ENCODE data around the gene OR10T2. TPM values are rescaled to one million over a fixed set of nuclear protein-coding genes. Genes with fewer than 3 reads are reported as not detected.
"Not testable (repeated sequence)": the region's sequence is repeated elsewhere in the genome, so short reads cannot be mapped to it uniquely, and the experiment has no call there.

OR10T2 gene
- total and polyA plus RNA-seq, 2 of the 4 experiments (the other 2 are of a cell fraction): not detected

- H3K4me3 ChIP-seq (ENCODE audit: insufficient read depth, low read depth, low read length); H3K9me3 ChIP-seq (ENCODE audit: control insufficient read depth, insufficient read depth, low read length); POLR2A ChIA-PET (ENCODE audit: unreplicated experiment); H2BK20ac ChIP-seq (ENCODE audit: low read depth, low read length); H3K4me2 ChIP-seq (ENCODE audit: low read depth, low read length); H2BK15ac ChIP-seq (ENCODE audit: low read depth, low read length); H3K36me3 ChIP-seq (ENCODE audit: control insufficient read depth, insufficient read depth, low read length); in situ Hi-C loops (cut with MboI; ENCODE audit: low sequenced_read_pairs); H3K23ac ChIP-seq (ENCODE audit: low read depth, low read length); H3K56ac ChIP-seq (ENCODE audit: extremely low read depth, insufficient read depth, low read length); H3K27ac ChIP-seq (ENCODE audit: insufficient read depth, low read length); ATAC-seq (ENCODE audit: low read depth); H3K27me3 ChIP-seq (ENCODE audit: control insufficient read depth, insufficient read depth, low read length); H4K91ac ChIP-seq (ENCODE audit: insufficient read depth, low read depth, low read length); BruUV-seq (replicated peaks); H4K20me1 ChIP-seq (ENCODE audit: insufficient read depth, low read length); H2AK9ac ChIP-seq (replicated peaks; ENCODE audit: low read depth, low read length, poor library complexity); H3K4me1 ChIP-seq (ENCODE audit: control insufficient read depth, insufficient read depth, low read length); CTCF ChIA-PET; H3K9me1 ChIP-seq (ENCODE audit: insufficient read depth, low read length); H3K18ac ChIP-seq (ENCODE audit: low read depth, low read length); dilution Hi-C loops (cut with HindIII; ENCODE audit: low sequenced_read_pairs, unreplicated experiment); H3K79me1 ChIP-seq (ENCODE audit: low read depth in 1 of 2, low read length in 2 of 2); H2BK5ac ChIP-seq (ENCODE audit: low read depth, low read length, poor library complexity, severe bottlenecking); H2AFZ ChIP-seq (replicated peaks; ENCODE audit: low read length, poor library complexity); H3K14ac ChIP-seq (replicated peaks; ENCODE audit: low read depth, low read length); H3K4ac ChIP-seq (ENCODE audit: low read depth, low read length); H2BK120ac ChIP-seq (ENCODE audit: low read depth, low read length); intact Hi-C loops (cut with micrococcal nuclease); H4K5ac ChIP-seq (ENCODE audit: low read depth, low read length); H2AK5ac ChIP-seq (ENCODE audit: low read depth, low read length); H3K9ac ChIP-seq (ENCODE audit: low read depth, low read length); DNase-seq; H4K8ac ChIP-seq (ENCODE audit: low read depth in 2 of 2, low read length in 2 of 2): not testable (repeated sequence)
- WGBS, 2 experiments (ENCODE audit: extremely low coverage in 2 of 2, insufficient read length in 1 of 2): no CpG with 5 or more reads among the region's 25 CpGs
These were observed 25.2 kb downstream of the OR10T2 start for GRCh38 chr1:158374101-158374500.

All from IMR-90 (cell line).